HepG2 (cell line): ENCODE data around the gene SMIM13. TPM values are rescaled to one million over a fixed set of nuclear protein-coding genes. Genes with fewer than 3 reads are reported as not detected.

Experiments used
- ATAC-seq: fragments of 200-7000 bp; cut with Tn5 transposase; 3 replicates; pipeline ENCODE4 v1.9.1; 2020; ENCODE audit warnings: mild to moderate bottlenecking, moderate library complexity
- BruUV-seq: library from RNA; stranded (reverse); fragments of 400-500 nt; replicated peaks from 2 replicates; lab custom pipeline; 2021; lab: Mats Ljungman, UMichigan
- CTCF ChIA-PET: fragments of 300-600 bp; formaldehyde crosslinking; extraction: SDS; loops from one replicate; lab custom pipeline; 2021; ENCODE audit warnings: low total read pairs, inconsistent platforms, low intra/inter-chr PET ratio; lab: Yijun Ruan, JAX
- POLR2A ChIA-PET: fragments of 350-600 bp; sonication (Branson Sonifier 250); formaldehyde crosslinking; loops from one replicate; lab custom pipeline; 2020; ENCODE audit warnings: antibody characterized with exemption, inconsistent platforms; lab: Yijun Ruan, JAX
- DNase-seq: peaks from one replicate; pipeline ENCODE4 v3.0.0-alpha.2; 2015; ENCODE audit warnings: low spot score
- FAIRE-seq: peaks from 3 replicates; lab custom pipeline; 2011; peaks lifted over from hg19 to GRCh38; lab: Jason Lieb, UNC
- H2AFZ ChIP-seq: one replicate; pipeline ENCODE4 v1.6.1; 2011; ENCODE audit warnings: low read length, inconsistent platforms
- H3K27ac ChIP-seq: fragments of 300-600 bp; 3 replicates; pipeline ENCODE4 v1.8.0; 2011; ENCODE audit warnings: mixed run types, mild to moderate bottlenecking, mixed read lengths, low read length, inconsistent platforms; ENCODE audit not compliant: insufficient read depth; ENCODE audit errors: extremely low read length
- H3K27me3 ChIP-seq, 2 experiments: fragments of 200-600 bp in 1 of 2; 2 replicates in 1 of 2; 3 replicates in 1 of 2; pipeline versions ENCODE4 v1.6.0 to v1.8.0; 2011; ENCODE audit warnings: low read length in 2 of 2, mild to moderate bottlenecking in 2 of 2, moderate library complexity in 2 of 2, inconsistent platforms in 1 of 2; ENCODE audit not compliant: insufficient read depth in 2 of 2, control insufficient read depth in 1 of 2
- H3K36me3 ChIP-seq, 2 experiments: fragments of 200-600 bp in 1 of 2; replicated peaks in 1 of 2; 2 replicates in 1 of 2; 3 replicates in 1 of 2; pipeline versions ENCODE4 v1.5.1 to v1.8.0; 2011; ENCODE audit warnings: low read length in 2 of 2, inconsistent platforms in 1 of 2; ENCODE audit not compliant: insufficient read depth in 2 of 2, control insufficient read depth in 1 of 2
- H3K4me1 ChIP-seq: 2 replicates; pipeline ENCODE4 v1.5.1; 2012; ENCODE audit warnings: low read length, inconsistent platforms; ENCODE audit not compliant: insufficient read depth
- H3K4me2 ChIP-seq: 2 replicates; pipeline ENCODE4 v1.6.0; 2011; ENCODE audit warnings: low read depth, low read length, inconsistent platforms
- H3K4me3 ChIP-seq, 3 experiments: fragments of 200-600 bp in 1 of 3; sonication (generic), shearing (Covaris generic) in 1 of 3; replicated peaks in 1 of 3; 2 replicates each; pipeline ENCODE4 v1.5.1; 2011 to 2016; ENCODE audit warnings: low read length in 3 of 3, inconsistent platforms in 2 of 3, low read depth in 2 of 3, mild to moderate bottlenecking in 2 of 3, control low read depth in 1 of 3, mixed read lengths in 1 of 3; ENCODE audit not compliant: insufficient read depth in 1 of 3
- H3K79me2 ChIP-seq: one replicate; pipeline ENCODE4 v1.6.1; 2011; ENCODE audit warnings: low read length, inconsistent platforms; ENCODE audit not compliant: insufficient read depth
- H3K9ac ChIP-seq: 2 replicates; pipeline ENCODE4 v1.6.0; 2011; ENCODE audit warnings: mild to moderate bottlenecking, low read depth, low read length, inconsistent platforms; ENCODE audit not compliant: insufficient read depth
- H3K9me3 ChIP-seq: 2 replicates; pipeline ENCODE4 v1.5.1; 2012; ENCODE audit warnings: mild to moderate bottlenecking, low read length
- H4K20me1 ChIP-seq: 2 replicates; pipeline ENCODE4 v1.6.0; 2011; ENCODE audit warnings: inconsistent platforms, mild to moderate bottlenecking, low read length, moderate library complexity; ENCODE audit not compliant: insufficient read depth
- SRF ChIP-seq: IDR thresholded peaks from 2 replicates; pipeline ENCODE4 v1.6.1; 2011; ENCODE audit warnings: mild to moderate bottlenecking, low read depth, low read length, moderate library complexity
- ZNF367 ChIP-seq: sonication (generic); formaldehyde crosslinking; IDR thresholded peaks from 2 replicates; pipeline ENCODE4 v1.4.0; 2020; ENCODE audit warnings: missing genetic modification reagents, borderline replicate concordance
- ZNF546 ChIP-seq: sonication (generic); formaldehyde crosslinking; conservative IDR thresholded peaks from 2 replicates; pipeline ENCODE4 v1.8.1; 2023; ENCODE audit warnings: mild to moderate bottlenecking, missing genetic modification reagents
- ZSCAN31 ChIP-seq: sonication (generic); formaldehyde crosslinking; IDR thresholded peaks from 2 replicates; pipeline ENCODE4 v1.5.0; 2020; ENCODE audit warnings: low read depth, mild to moderate bottlenecking, missing genetic modification reagents
- WGBS: methylation state at CpG from one replicate; pipeline ENCODE4 v1.1.6; 2017; ENCODE audit warnings: low lambda C conversion rate; 5-methylcytosine and 5-hydroxymethylcytosine counted together
- in situ Hi-C: cut with HindIII; loops from 2 replicates; pipeline ENCODE4 v1.10.0; 2017; ENCODE audit warnings: low pct_unique_long_range_greater_than_20kb; ENCODE audit not compliant: extremely low pct_ligation_motif_present
- intact Hi-C: fragments of 100-400 bp; cut with micrococcal nuclease; formaldehyde crosslinking; loops from one replicate; pipeline ENCODE4 v1.10.0; 2022; ENCODE audit not compliant: unreplicated experiment
- polyA plus RNA-seq, 8 experiments: library from polyadenylated mRNA; depleted of rRNA in 3 of 8; stranded (reverse) in 7 of 8; unstranded in 1 of 8; fragments of >200 nt; fragmentation: Illumina TruSeq in 4 of 8; extraction: Trizol in 4 of 8; gene quantifications; 2 replicates each; pipeline versions ENCODE4 v1.2.1 to v1.2.3, GENCODE V29; 2011 to 2016; ENCODE audit warnings: low read depth in 4 of 8, missing spikeins in 1 of 8, mixed read lengths in 1 of 8; ENCODE audit not compliant: insufficient read depth in 1 of 8
- total RNA-seq, 5 experiments: library from RNA; depleted of rRNA; stranded (reverse); fragments of >200 nt; fragmentation: Illumina TruSeq; extraction: Trizol; gene quantifications; 2 replicates each; pipeline ENCODE4 v1.2.3, GENCODE V29; 2016; ENCODE audit warnings: low read depth in 1 of 5
- TF ChIP-seq, protein P1 (sequence below): sonication (generic); formaldehyde crosslinking; IDR thresholded peaks from 2 replicates; pipeline ENCODE4 v1.5.1; 2020; ENCODE audit warnings: mild to moderate bottlenecking, missing genetic modification reagents, moderate library complexity

Gene SMIM13
- total and polyA plus RNA-seq, 2 of the 13 experiments (the other 11 are each of a cell fraction or from before 2014, with no cell fraction given): 2.7 to 10.2 TPM

DNA sequence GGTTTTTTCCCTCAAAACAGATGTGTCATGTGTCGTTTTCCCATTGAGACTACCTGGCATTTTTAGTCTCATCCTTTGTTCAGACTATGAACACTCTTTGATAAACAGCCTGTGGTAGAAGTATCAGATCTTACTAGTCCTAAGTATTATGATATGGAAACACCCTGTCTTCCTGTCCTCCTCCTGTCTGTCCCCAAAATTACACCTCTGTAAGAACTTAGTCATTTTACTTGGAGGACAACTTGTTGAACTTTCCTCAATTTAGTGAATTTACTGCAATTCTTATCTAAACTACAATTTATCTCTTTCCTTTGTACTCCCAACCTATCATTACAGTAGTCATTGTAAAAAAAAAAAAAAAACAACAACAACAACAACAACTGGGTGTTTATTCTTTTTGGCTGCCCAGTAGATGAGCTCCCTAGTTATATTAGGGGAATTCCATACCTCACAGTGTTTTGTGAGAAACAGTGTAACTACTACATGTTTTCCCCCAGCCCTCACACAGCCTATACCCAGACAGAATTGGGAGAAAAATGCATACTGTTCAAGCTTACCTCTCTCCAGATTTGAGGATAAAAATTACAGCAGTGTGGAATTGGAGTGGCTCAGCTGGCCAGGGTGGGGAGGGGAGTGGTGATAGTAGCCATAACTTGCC lies 36.4 kb downstream of the SMIM13 start:
- H3K4me1 ChIP-seq: peaks cover 8% of the 10 kb centered on the region
- no peak overlapping the region for H3K4me3 ChIP-seq
- BruUV-seq: no TSS peak
- H4K20me1 ChIP-seq: no peaks in the 10 kb centered on the region
- H3K27me3 ChIP-seq: no peaks in the 10 kb centered on the region
- H3K36me3 ChIP-seq: peaks cover 10 to 12% of the 10 kb centered on the region in 2 experiments
- no peak for ATAC-seq
- no peak overlapping the region for H3K4me2 ChIP-seq
- FAIRE-seq: no peak
- 95% methylated on average over 1 of the region's 1 CpG for WGBS
- peaks cover 45% of the 10 kb centered on the region for H3K79me2 ChIP-seq
- ChIA-PET CTCF (no interaction called here), POLR2A (interaction anchor here (1.6 kb wide), 1 partner anchor 36 kb away, joined by 3 read pairs; the partner anchor contains the start of gene SMIM13)
- no peak overlapping the region for H2AFZ ChIP-seq
- H3K27ac ChIP-seq: no peak overlapping the region
- intact Hi-C loops (no loop called here), in situ Hi-C loops (no loop called here)
- H3K9ac ChIP-seq: no peak overlapping the region
- no peak for DNase-seq
- H3K9me3 ChIP-seq: no peaks in the 10 kb centered on the region
- TF ChIP-seq ZNF367 (CRISPR knock-in tag) (no peak), SRF (no peak), ZNF546 (CRISPR knock-in tag) (no peak), ZSCAN31 (CRISPR knock-in tag) (no peak)
- TF ChIP-seq, protein P1, sequence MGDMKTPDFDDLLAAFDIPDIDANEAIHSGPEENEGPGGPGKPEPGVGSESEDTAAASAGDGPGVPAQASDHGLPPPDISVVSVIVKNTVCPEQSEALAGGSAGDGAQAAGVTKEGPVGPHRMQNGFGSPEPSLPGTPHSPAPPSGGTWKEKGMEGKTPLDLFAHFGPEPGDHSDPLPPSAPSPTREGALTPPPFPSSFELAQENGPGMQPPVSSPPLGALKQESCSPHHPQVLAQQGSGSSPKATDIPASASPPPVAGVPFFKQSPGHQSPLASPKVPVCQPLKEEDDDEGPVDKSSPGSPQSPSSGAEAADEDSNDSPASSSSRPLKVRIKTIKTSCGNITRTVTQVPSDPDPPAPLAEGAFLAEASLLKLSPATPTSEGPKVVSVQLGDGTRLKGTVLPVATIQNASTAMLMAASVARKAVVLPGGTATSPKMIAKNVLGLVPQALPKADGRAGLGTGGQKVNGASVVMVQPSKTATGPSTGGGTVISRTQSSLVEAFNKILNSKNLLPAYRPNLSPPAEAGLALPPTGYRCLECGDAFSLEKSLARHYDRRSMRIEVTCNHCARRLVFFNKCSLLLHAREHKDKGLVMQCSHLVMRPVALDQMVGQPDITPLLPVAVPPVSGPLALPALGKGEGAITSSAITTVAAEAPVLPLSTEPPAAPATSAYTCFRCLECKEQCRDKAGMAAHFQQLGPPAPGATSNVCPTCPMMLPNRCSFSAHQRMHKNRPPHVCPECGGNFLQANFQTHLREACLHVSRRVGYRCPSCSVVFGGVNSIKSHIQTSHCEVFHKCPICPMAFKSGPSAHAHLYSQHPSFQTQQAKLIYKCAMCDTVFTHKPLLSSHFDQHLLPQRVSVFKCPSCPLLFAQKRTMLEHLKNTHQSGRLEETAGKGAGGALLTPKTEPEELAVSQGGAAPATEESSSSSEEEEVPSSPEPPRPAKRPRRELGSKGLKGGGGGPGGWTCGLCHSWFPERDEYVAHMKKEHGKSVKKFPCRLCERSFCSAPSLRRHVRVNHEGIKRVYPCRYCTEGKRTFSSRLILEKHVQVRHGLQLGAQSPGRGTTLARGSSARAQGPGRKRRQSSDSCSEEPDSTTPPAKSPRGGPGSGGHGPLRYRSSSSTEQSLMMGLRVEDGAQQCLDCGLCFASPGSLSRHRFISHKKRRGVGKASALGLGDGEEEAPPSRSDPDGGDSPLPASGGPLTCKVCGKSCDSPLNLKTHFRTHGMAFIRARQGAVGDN: no peak
